Measurements from ENCODE around the gene BRAF.
"Not testable (repeated sequence)": the region's sequence is repeated elsewhere in the genome, so short reads cannot be mapped to it uniquely, and the experiment has no call there.

Gene BRAF

DNA sequence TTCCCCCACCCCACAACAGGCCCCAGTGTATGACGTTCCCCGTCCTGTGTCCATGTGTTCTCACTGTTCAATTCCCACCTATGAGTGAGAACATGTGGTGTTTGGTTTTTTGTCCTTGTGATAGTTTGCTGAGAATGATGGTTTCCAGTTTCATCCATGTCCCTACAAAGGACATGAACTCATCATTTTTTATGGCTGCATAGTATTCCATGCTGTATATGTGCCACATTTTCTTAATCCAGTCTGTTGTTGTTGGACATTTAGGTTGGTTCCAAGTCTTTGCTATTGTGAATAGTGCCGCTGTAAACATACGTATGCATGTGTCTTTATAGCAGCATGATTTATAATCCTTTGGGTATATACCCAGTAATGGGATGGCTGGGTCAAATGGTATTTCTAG, 216.0 kb downstream of the BRAF start:
- not testable (repeated sequence) for DNase-seq (ENCODE audit: low read depth in 2 of 2)

GRCh38 chr7:140707132-140707531, 217.6 kb downstream of the BRAF start:
- no peak for DNase-seq (ENCODE audit: low read depth in 2 of 2)

- DNase-seq (ENCODE audit: low read depth in 2 of 2), result no peak
Measured at GRCh38 chr7:140704205-140704604, 220.5 kb downstream of the BRAF start.

- DNase-seq (ENCODE audit: low read depth in 2 of 2), result no peak
Measured at GRCh38 chr7:140702774-140703173, 222.0 kb downstream of the BRAF start.

DNA sequence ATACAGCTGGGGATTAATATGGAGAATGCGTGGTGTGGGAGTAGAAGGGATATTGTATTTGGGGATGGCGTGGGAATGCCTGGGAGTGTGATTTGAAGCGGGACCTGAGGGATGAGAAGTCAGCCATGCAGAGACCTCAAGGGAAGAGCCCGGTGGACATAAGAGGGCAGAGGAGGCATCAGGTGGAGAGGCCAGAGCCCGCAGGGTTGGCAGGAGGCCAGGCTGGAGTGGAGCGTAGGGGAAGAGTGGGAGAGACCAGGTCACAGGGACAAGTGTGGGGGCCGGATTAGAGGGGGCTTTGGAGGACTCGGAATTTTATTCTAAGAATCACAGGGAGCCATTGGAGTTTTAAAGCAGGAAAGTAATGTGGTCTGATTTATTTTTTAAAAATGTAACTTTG, 226.3 kb downstream of the BRAF start:
- DNase-seq (ENCODE audit: low read depth in 2 of 2), result no peak

GRCh38 chr7:140697447-140698143, 227.1 kb downstream of the BRAF start:
- DNase-seq (ENCODE audit: low read depth in 2 of 2), result no peak

GRCh38 chr7:140696680-140697446, 227.9 kb downstream of the BRAF start, which contains the start of gene NDUFB2:
TSS of gene NDUFB2 (plus strand) at chr7:140696708. CDS start at chr7:140696745, 37 bp downstream.
- DNase-seq (ENCODE audit: low read depth in 2 of 2), result peak in 1 of 2 donors; percentile 51

- peak; percentile 87 to 89 for DNase-seq (ENCODE audit: low read depth in 2 of 2)
Measured at GRCh38 chr7:140696024-140696679, 228.6 kb downstream of the BRAF start.

GRCh38 chr7:140695381-140695780, 229.3 kb downstream of the BRAF start:
- DNase-seq (ENCODE audit: low read depth in 2 of 2), result no peak

DNA sequence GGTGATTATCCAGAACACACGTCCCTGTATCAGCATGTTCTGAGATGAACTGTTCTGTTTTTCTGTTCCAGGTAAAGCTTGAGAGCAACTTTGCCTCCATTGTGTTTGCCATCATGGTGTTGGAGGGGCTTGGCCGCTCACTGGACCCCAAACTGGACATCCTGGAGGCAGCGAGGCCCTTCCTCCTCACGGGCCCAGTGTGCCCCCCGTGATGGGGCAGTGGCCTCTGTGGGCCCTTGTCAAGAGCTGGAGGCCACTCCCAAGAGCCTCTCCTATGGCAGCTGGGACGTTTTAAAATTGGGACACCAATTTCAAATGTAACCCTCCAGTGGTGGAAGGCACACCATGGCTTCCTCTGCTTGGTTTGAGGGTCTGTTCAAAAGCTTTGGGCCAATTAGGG, 230.1 kb downstream of the BRAF start:
- no peak for DNase-seq (ENCODE audit: low read depth in 2 of 2)

GRCh38 chr7:140693849-140694248, 230.9 kb downstream of the BRAF start:
- DNase-seq (ENCODE audit: low read depth in 2 of 2), result not testable (repeated sequence)

- DNase-seq (ENCODE audit: low read depth in 2 of 2), result no peak
Measured at GRCh38 chr7:140691376-140692045, 233.2 kb downstream of the BRAF start.

GRCh38 chr7:140689199-140690152, 235.3 kb downstream of the BRAF start:
- DNase-seq (ENCODE audit: low read depth in 2 of 2), result no peak

GRCh38 chr7:140688341-140688740, 236.4 kb downstream of the BRAF start:
- DNase-seq (ENCODE audit: low read depth in 2 of 2), result no peak

- no peak for DNase-seq (ENCODE audit: low read depth in 2 of 2)
Measured at GRCh38 chr7:140686921-140687320, 237.8 kb downstream of the BRAF start.

- no peak for DNase-seq (ENCODE audit: low read depth in 2 of 2)
Measured at GRCh38 chr7:140685407-140686087, 239.2 kb downstream of the BRAF start.

GRCh38 chr7:140684066-140684950, 240.4 kb downstream of the BRAF start:
- DNase-seq (ENCODE audit: low read depth in 2 of 2), result no peak

DNA sequence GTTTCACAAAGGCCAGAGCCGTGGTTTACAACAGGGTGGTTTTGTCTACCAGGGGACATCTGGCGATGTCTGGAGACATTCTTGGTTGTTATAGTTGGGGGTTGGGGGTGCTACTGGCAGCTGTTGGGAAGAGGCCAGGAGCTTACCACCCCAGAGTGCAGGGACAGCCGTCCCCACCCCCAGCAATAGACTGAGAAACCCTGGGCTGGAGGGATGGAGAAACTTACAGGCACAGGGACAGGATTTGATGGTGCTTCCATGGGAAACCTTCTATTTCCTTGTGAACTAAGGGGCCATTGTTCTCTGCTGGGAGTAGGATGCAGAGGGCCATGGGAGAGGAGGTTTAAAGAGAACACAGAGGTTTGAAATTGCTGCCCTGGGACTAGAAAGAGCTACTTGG, 241.1 kb downstream of the BRAF start:
- DNase-seq (ENCODE audit: low read depth in 2 of 2), result no peak

- no peak for DNase-seq (ENCODE audit: low read depth in 2 of 2)
Measured at GRCh38 chr7:140681766-140682165, 243.0 kb downstream of the BRAF start.

Measured in stimulated activated CD8-positive, alpha-beta memory T cell treated with anti-CD3 and anti-CD28 coated beads, Interleukin-15, amount 100 ng/mL, for 4 hours (primary cell).